HCT116 (cell line): ENCODE measurements around the gene GTF2IRD1. TPM values are rescaled to one million over a fixed set of nuclear protein-coding genes. Genes with fewer than 3 reads are reported as not detected.
A peak's percentile ranks its signal among the peaks of the same experiment; 100 is the strongest.

Source experiments
- ATAC-seq: fragments of 200-7000 bp; cut with Tn5 transposase; 2 replicates; pipeline ENCODE4 v1.9.1; 2020; ENCODE audit warnings: mild to moderate bottlenecking, moderate library complexity
- BruUV-seq: library from RNA; stranded (reverse); fragments of 400-500 nt; replicated peaks from 2 replicates; lab custom pipeline; 2021; lab: Mats Ljungman, UMichigan
- CTCF ChIA-PET: fragments of 300-600 bp; sonication (Branson Sonifier 250); formaldehyde crosslinking; loops from one replicate; lab custom pipeline; 2021; ENCODE audit warnings: antibody characterized with exemption; lab: Charles Lee
- POLR2A ChIA-PET: fragments of 300-600, 350-600 bp; sonication (Branson Sonifier 250); formaldehyde crosslinking; loops from one replicate; lab custom pipeline; 2021; ENCODE audit warnings: antibody characterized with exemption; lab: Charles Lee
- RAD21 ChIA-PET, 2 experiments: fragments of 300-600 bp; sonication (Branson Sonifier 250); formaldehyde crosslinking; loops; one replicate each; lab custom pipeline; 2023; ENCODE audit warnings: low total read pairs in 2 of 2; ENCODE audit not compliant: uncharacterized antibody in 2 of 2, unreplicated experiment in 2 of 2, low non-redundant PET in 1 of 2; lab: Charles Lee
- DNase-seq: peaks from one replicate; pipeline ENCODE4 v3.0.0-alpha.2; 2010; ENCODE audit warnings: low read depth, low spot score
- H2AFZ ChIP-seq: fragments of 200-600 bp; shearing (Covaris generic), sonication (generic); 2 replicates; pipeline ENCODE4 v1.6.1; 2017; ENCODE audit warnings: low read depth, mixed run types, mixed read lengths, antibody characterized with exemption, low read length; ENCODE audit not compliant: poor library complexity, severe bottlenecking
- H3K27ac ChIP-seq: 2 replicates; pipeline ENCODE4 v1.5.1; 2012; ENCODE audit warnings: low read depth, low read length
- H3K27me3 ChIP-seq: fragments of 200-600 bp; sonication (generic); 2 replicates; pipeline ENCODE4 v1.6.1; 2016; ENCODE audit warnings: mixed run types, low read length, mixed read lengths; ENCODE audit not compliant: insufficient read depth
- H3K36me3 ChIP-seq, 2 experiments: fragments of 200-500 bp in 1 of 2; fragments of 200-600 bp in 1 of 2; sonication (Bioruptor generic) in 1 of 2; sonication (generic) in 1 of 2; 2 replicates each; pipeline versions ENCODE4 v1.5.1 to v1.6.1; 2014 to 2016; ENCODE audit warnings: low read length in 2 of 2, inconsistent platforms in 1 of 2, mixed read lengths in 1 of 2, mixed run types in 1 of 2; ENCODE audit not compliant: insufficient read depth in 2 of 2, control insufficient read depth in 1 of 2
- H3K4me1 ChIP-seq, 2 experiments: fragments of 200-600 bp in 1 of 2; sonication (generic) in 1 of 2; 2 replicates each; pipeline versions ENCODE4 v1.5.1 to v1.6.1; 2012 to 2017; ENCODE audit warnings: low read length in 2 of 2, inconsistent platforms in 1 of 2, mild to moderate bottlenecking in 1 of 2, mixed read lengths in 1 of 2, mixed run types in 1 of 2, moderate library complexity in 1 of 2; ENCODE audit not compliant: insufficient read depth in 2 of 2, control insufficient read depth in 1 of 2
- H3K4me2 ChIP-seq: fragments of 200-600 bp; sonication (generic); 2 replicates; pipeline ENCODE4 v1.6.1; 2017; ENCODE audit warnings: mixed run types, low read length, mixed read lengths
- H3K4me3 ChIP-seq, 2 experiments: fragments of 200-600 bp in 1 of 2; sonication (generic) in 1 of 2; replicated peaks in 1 of 2; 2 replicates each; pipeline ENCODE4 v1.5.1; 2011 to 2016; ENCODE audit warnings: low read length in 2 of 2, control low read depth in 1 of 2, low read depth in 1 of 2, mild to moderate bottlenecking in 1 of 2, mixed read lengths in 1 of 2, mixed run types in 1 of 2
- H3K79me2 ChIP-seq: fragments of 200-600 bp; sonication (generic); 2 replicates; pipeline ENCODE4 v1.6.1; 2017; ENCODE audit warnings: mild to moderate bottlenecking, mixed run types, low read length, moderate library complexity, mixed read lengths; ENCODE audit not compliant: insufficient read depth
- H3K9ac ChIP-seq: fragments of 200-600 bp; sonication (generic); 2 replicates; pipeline ENCODE4 v1.6.1; 2016; ENCODE audit warnings: low read length, mixed read lengths
- H3K9me2 ChIP-seq: fragments of 200-600 bp; sonication (generic), shearing (Covaris generic); 2 replicates; pipeline ENCODE4 v1.6.1; 2017; ENCODE audit warnings: mixed run types, mild to moderate bottlenecking, moderate library complexity; ENCODE audit not compliant: insufficient read depth
- H3K9me3 ChIP-seq, 2 experiments: fragments of 200-500 bp in 1 of 2; fragments of 200-600 bp in 1 of 2; sonication (Bioruptor generic) in 1 of 2; sonication (generic) in 1 of 2; 2 replicates each; pipeline ENCODE4 v1.6.1; 2014 to 2017; ENCODE audit warnings: low read length in 2 of 2, mixed read lengths in 2 of 2, inconsistent platforms in 1 of 2, low read depth in 1 of 2, mild to moderate bottlenecking in 1 of 2, mixed run types in 1 of 2, moderate library complexity in 1 of 2; ENCODE audit not compliant: control insufficient read depth in 1 of 2, insufficient read depth in 1 of 2
- H4K20me1 ChIP-seq: fragments of 200-600 bp; sonication (generic), shearing (Covaris generic); 2 replicates; pipeline ENCODE4 v1.6.1; 2017; ENCODE audit warnings: mixed run types, mild to moderate bottlenecking, moderate library complexity; ENCODE audit not compliant: insufficient read depth
- POLR2AphosphoS5 ChIP-seq: IDR thresholded peaks from 2 replicates; pipeline ENCODE4 v1.6.1; 2011; ENCODE audit warnings: mild to moderate bottlenecking, low read depth, low read length, moderate library complexity
- RAD21 ChIP-seq: IDR thresholded peaks from 2 replicates; pipeline ENCODE4 v1.6.1; 2012; ENCODE audit warnings: low read depth, mild to moderate bottlenecking
- SIN3A ChIP-seq: IDR thresholded peaks from 2 replicates; pipeline ENCODE4 v1.6.1; 2012; ENCODE audit warnings: low read depth
- SRF ChIP-seq: IDR thresholded peaks from 2 replicates; pipeline ENCODE4 v1.6.1; 2012; ENCODE audit warnings: low read depth
- YY1 ChIP-seq: IDR thresholded peaks from 2 replicates; pipeline ENCODE4 v1.6.1; 2011; ENCODE audit warnings: low read length, low read depth, moderate library complexity, mild to moderate bottlenecking; ENCODE audit not compliant: insufficient replicate concordance; ENCODE audit errors: extremely low read depth
- ZNF274 ChIP-seq: fragments of 200-500 bp; sonication (Bioruptor generic); IDR thresholded peaks from 2 replicates; pipeline ENCODE4 v1.6.1; 2014; ENCODE audit warnings: mild to moderate bottlenecking, low read depth, low read length, inconsistent platforms
- intact Hi-C: fragments of 100-400 bp; cut with micrococcal nuclease; formaldehyde crosslinking; loops from 2 replicates; pipeline ENCODE4 v1.10.0; 2022
- total RNA-seq: library from RNA; stranded (reverse); gene quantifications from one replicate; pipeline ENCODE4 v1.2.1, GENCODE V29; 2021; ENCODE audit not compliant: unreplicated experiment
- TF ChIP-seq, protein P1 (sequence below): IDR thresholded peaks from 2 replicates; pipeline ENCODE4 v1.6.1; 2012
- TF ChIP-seq, protein P2 (sequence below), 3 experiments: fragments of 200-600 bp in 1 of 3; sonication (generic) in 1 of 3; IDR thresholded peaks in 2 of 3; conservative IDR thresholded peaks in 1 of 3; 2 replicates each; pipeline ENCODE4 v1.5.1; 2012 to 2017; ENCODE audit warnings: low read depth in 2 of 3, low read length in 2 of 3, antibody characterized with exemption in 1 of 3, borderline replicate concordance in 1 of 3, control low read depth in 1 of 3, mild to moderate bottlenecking in 1 of 3, mixed read lengths in 1 of 3, mixed run types in 1 of 3, moderate library complexity in 1 of 3; ENCODE audit not compliant: insufficient read depth in 1 of 3

The GTF2IRD1 gene
- total RNA-seq, 1 experiment from 2014 or later = 34.5 TPM

DNA sequence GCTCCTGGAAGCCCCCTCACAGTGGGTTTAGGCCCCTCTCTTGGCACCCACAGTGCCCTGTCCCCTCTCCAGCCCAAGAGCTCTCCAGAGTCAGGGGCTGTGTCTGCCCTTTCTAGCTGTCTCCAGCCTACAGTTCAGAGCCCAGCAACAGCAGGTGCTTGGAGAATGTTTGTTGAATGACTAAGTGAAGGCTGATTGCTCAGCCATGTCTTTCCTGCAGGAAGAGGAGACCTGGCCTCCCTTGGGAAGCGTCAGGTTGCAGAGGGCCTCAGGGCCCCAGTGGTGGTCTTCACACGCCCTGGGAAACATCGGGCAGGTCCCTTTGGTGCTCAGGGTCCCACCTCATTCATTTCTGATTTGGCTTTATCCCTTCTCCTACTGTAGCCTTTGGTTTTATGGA lies 62.5 kb downstream of the GTF2IRD1 start:
- H3K9me3 ChIP-seq = peaks cover 0 to 3% of the 10 kb centered on the region in 2 experiments; a peak in 1 of 4 replicates
- H2AFZ ChIP-seq = no peak overlapping the region
- RAD21 ChIA-PET = no interaction called here
- no peak overlapping the region for H3K4me2 ChIP-seq
- no peaks in the 10 kb centered on the region for H3K4me1 ChIP-seq
- ATAC-seq (no peak), DNase-seq (no peak)
- no peak overlapping the region for H3K27ac ChIP-seq
- intact Hi-C loops = no loop called here
- H3K9me2 ChIP-seq = no peaks in the 10 kb centered on the region
- CTCF ChIA-PET = no interaction called here
- no peaks in the 10 kb centered on the region for H4K20me1 ChIP-seq
- BruUV-seq = TSS peak; percentile 26
- no peaks in the 10 kb centered on the region for H3K79me2 ChIP-seq
- no peak overlapping the region for H3K9ac ChIP-seq
- POLR2A ChIA-PET = no interaction called here
- TF ChIP-seq RAD21 (no peak), YY1 (no peak), SIN3A (no peak), POLR2AphosphoS5 (no peak), ZNF274 (no peak), SRF (no peak)
- TF ChIP-seq, protein P1, sequence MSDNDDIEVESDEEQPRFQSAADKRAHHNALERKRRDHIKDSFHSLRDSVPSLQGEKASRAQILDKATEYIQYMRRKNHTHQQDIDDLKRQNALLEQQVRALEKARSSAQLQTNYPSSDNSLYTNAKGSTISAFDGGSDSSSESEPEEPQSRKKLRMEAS = no peak
- TF ChIP-seq, protein P2, sequence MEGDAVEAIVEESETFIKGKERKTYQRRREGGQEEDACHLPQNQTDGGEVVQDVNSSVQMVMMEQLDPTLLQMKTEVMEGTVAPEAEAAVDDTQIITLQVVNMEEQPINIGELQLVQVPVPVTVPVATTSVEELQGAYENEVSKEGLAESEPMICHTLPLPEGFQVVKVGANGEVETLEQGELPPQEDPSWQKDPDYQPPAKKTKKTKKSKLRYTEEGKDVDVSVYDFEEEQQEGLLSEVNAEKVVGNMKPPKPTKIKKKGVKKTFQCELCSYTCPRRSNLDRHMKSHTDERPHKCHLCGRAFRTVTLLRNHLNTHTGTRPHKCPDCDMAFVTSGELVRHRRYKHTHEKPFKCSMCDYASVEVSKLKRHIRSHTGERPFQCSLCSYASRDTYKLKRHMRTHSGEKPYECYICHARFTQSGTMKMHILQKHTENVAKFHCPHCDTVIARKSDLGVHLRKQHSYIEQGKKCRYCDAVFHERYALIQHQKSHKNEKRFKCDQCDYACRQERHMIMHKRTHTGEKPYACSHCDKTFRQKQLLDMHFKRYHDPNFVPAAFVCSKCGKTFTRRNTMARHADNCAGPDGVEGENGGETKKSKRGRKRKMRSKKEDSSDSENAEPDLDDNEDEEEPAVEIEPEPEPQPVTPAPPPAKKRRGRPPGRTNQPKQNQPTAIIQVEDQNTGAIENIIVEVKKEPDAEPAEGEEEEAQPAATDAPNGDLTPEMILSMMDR (IDR thresholded peaks at IDR 0.05 in 2 of 3, conservative IDR thresholded peaks at IDR 0.05 in 1 of 3; ENCODE audit: borderline replicate concordance in 1 of 3, insufficient read depth in 1 of 3, low read depth in 2 of 3, low read length in 2 of 3) = no peak
- H3K4me3 ChIP-seq = no peak overlapping the region
- H3K36me3 ChIP-seq = peaks cover 10 to 12% of the 10 kb centered on the region in 2 experiments; a peak in 3 of 4 replicates
- H3K27me3 ChIP-seq = no peaks in the 10 kb centered on the region
